AG04450 (cell line): ENCODE data around the gene SOSTDC1. TPM values are rescaled to one million over a fixed set of nuclear protein-coding genes. Genes with fewer than 3 reads are reported as not detected.

Source experiments
- CTCF ChIA-PET: fragments of 300-600, 350-600 bp; formaldehyde crosslinking; extraction: SDS; loops from one replicate; lab custom pipeline; 2022; ENCODE audit warnings: antibody characterized with exemption, inconsistent platforms; lab: Charles Lee
- POLR2A ChIA-PET: fragments of 350-600 bp; formaldehyde crosslinking; extraction: SDS; loops from one replicate; lab custom pipeline; 2021; ENCODE audit warnings: antibody characterized with exemption, inconsistent platforms; lab: Yijun Ruan, JAX
- DNase-seq: peaks from one replicate; pipeline ENCODE4 v3.0.0-alpha.2; 2011; ENCODE audit warnings: low read depth, low spot score
- H3K27ac ChIP-seq: one replicate; pipeline ENCODE4 v1.5.1; 2012; ENCODE audit warnings: low read depth, low read length, control low read depth
- H3K27me3 ChIP-seq: one replicate; pipeline ENCODE4 v1.6.0; 2012; ENCODE audit warnings: low read length; ENCODE audit not compliant: control insufficient read depth, insufficient read depth
- H3K4me3 ChIP-seq: 2 replicates; pipeline ENCODE4 v1.5.1; 2011; ENCODE audit warnings: mild to moderate bottlenecking, low read depth, low read length, control low read depth
- H3K9me3 ChIP-seq: 2 replicates; pipeline ENCODE4 v1.5.1; 2012; ENCODE audit warnings: low read length; ENCODE audit not compliant: control insufficient read depth, insufficient read depth
- polyA plus RNA-seq: library from polyadenylated mRNA; depleted of rRNA; stranded (reverse); fragments of >200 nt; gene quantifications from 2 replicates; pipeline ENCODE4 v1.2.3, GENCODE V29; 2011
- TF ChIP-seq, protein P1 (sequence below): IDR thresholded peaks from 2 replicates; pipeline ENCODE4 v1.5.1; 2011; ENCODE audit warnings: low read depth, low read length, control low read depth, inconsistent platforms

SOSTDC1 gene
- polyA plus RNA-seq, 1 experiment, result 0.11 TPM

DNA sequence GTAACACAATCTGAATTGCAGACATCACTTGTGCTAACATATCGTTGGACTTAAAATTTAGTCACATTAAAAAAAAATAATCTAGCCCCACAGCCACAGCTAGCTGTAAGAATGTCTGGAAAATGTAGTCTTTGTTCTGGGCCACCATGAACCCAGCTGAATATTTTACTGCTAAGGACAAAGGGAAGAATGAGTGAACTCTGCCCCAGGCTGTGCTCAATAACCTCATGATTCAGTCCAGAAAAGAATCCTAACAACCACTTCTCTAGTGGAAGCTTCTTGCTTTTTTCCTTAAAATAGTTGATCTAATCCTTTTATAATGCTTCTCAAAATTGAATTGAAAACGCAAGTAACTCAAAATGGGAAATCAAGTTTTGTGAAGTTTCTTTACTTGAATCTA, 25.6 kb upstream of the SOSTDC1 start:
- H3K9me3 ChIP-seq, result no peaks in the 10 kb centered on the region
- no peak overlapping the region for H3K27ac ChIP-seq
- ChIA-PET CTCF (no interaction called here), POLR2A (no interaction called here)
- no peak for DNase-seq
- TF ChIP-seq, protein P1, sequence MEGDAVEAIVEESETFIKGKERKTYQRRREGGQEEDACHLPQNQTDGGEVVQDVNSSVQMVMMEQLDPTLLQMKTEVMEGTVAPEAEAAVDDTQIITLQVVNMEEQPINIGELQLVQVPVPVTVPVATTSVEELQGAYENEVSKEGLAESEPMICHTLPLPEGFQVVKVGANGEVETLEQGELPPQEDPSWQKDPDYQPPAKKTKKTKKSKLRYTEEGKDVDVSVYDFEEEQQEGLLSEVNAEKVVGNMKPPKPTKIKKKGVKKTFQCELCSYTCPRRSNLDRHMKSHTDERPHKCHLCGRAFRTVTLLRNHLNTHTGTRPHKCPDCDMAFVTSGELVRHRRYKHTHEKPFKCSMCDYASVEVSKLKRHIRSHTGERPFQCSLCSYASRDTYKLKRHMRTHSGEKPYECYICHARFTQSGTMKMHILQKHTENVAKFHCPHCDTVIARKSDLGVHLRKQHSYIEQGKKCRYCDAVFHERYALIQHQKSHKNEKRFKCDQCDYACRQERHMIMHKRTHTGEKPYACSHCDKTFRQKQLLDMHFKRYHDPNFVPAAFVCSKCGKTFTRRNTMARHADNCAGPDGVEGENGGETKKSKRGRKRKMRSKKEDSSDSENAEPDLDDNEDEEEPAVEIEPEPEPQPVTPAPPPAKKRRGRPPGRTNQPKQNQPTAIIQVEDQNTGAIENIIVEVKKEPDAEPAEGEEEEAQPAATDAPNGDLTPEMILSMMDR, result no peak
- no peak overlapping the region for H3K4me3 ChIP-seq
- H3K27me3 ChIP-seq, result no peaks in the 10 kb centered on the region

DNA sequence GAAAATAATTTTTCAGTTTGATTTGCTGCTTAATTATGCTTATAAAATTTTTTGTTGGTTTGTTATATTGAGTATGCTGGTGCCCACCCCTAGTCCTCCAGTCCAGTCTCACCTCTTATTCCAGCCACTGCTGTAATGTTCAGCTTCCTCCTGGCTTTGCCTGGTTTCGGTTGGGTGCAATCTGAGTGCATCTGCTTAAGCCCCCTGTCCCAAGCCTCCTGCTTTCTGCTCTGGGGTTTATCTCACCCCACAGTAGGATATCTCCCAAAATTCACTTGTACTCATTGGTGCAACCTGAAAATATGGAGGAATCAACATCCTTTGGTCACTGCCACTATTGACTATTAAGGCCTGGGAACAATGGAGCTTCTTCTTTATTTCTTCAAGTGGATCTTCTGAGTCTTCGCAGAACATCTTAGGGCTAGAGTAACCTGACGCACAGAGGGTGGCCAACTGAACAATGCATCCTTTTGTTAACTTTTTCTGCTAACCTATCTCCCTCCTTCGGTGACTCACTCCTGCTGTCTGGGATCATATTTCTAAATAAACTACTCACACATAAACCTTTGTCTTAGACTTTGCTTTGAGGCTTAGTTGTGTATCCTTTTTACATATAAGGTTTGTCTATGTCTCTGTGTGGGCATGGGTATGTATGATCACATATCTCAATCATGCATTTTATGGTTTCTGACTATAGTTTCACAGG, 19.1 kb upstream of the SOSTDC1 start:
- no peaks in the 10 kb centered on the region for H3K9me3 ChIP-seq
- no peaks in the 10 kb centered on the region for H3K27me3 ChIP-seq
- CTCF ChIA-PET, result interaction anchor here (1.0 to 1.6 kb wide), 2 partner anchors 80 to 317 kb away, joined by 4 read pairs; no protein-coding TSS in a partner anchor
- no peak overlapping the region for H3K4me3 ChIP-seq
- peak; percentile 29 for DNase-seq
- H3K27ac ChIP-seq, result no peak overlapping the region
- TF ChIP-seq, protein P1, result no peak
- POLR2A ChIA-PET, result no interaction called here

DNA sequence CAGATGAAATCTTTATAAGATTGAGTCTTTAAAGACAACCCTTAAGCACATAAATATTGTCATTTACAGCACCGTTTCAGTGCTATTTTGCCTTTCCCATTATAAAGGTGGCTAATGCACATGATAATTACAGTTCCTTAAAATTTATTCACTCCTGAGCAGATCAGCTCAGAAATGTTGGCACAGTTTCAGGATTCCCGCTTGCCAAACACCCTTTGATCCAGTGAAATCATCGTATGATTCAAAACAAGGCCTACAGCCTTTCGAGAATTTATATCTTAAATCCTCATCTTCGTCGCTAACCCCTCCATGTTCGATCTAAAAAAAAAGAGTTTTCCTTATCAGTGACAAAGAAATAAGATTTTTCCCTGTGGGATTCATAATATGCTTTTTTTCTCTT, 14.1 kb upstream of the SOSTDC1 start:
- DNase-seq, result no peak

DNA sequence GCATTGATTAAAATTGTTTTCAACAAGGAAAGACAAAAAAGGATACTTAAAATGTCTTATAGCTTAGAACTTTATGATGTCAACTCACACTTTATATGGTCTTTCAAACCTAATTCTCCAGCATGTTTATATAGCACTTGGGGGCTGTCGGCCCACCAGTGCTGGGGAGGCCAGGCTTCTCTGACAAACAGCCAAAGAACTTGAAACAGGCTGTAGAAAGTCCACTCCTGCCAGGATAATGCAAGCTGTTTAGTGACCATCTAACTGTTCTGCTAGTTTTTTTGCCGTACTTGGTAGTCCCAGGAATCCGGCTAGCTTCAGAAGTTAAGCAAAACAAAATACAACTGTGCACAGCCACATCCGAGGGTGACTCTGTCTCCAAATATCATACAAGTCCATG, 13.6 kb upstream of the SOSTDC1 start:
- DNase-seq, result no peak
- H3K27me3 ChIP-seq, result no peaks in the 10 kb centered on the region
- H3K4me3 ChIP-seq, result no peak overlapping the region
- ChIA-PET POLR2A (no interaction called here), CTCF (no interaction called here)
- TF ChIP-seq, protein P1, result no peak
- H3K9me3 ChIP-seq, result no peaks in the 10 kb centered on the region
- no peak overlapping the region for H3K27ac ChIP-seq

More for the DNA sequence above, 14.1 kb upstream of the SOSTDC1 start:
- ChIA-PET CTCF (no interaction called here), POLR2A (no interaction called here)
- H3K27me3 ChIP-seq, result no peaks in the 10 kb centered on the region
- H3K27ac ChIP-seq, result no peak overlapping the region
- H3K9me3 ChIP-seq, result no peaks in the 10 kb centered on the region
- H3K4me3 ChIP-seq, result no peak overlapping the region
- TF ChIP-seq, protein P1, result no peak

DNA sequence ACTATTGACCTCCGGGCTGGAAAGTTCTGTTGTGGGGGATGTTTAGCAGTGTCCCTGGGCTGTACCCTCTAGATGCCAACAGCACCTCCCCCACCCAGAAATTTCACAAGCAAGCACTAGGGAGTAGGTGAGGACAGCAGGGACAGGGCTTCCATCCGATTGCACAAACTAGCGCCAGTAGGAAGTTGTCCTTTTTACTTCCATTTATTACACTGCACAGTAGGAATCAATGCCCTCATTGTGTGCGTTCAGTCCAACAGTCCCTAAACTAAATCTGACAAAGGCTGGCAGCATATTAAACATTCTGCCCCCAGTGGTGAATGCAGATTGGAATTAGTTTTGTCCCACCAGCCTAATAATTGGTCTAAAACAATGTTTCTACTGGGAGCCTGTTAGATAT, 6.4 kb upstream of the SOSTDC1 start:
- H3K9me3 ChIP-seq, result no peaks in the 10 kb centered on the region
- H3K27me3 ChIP-seq, result no peaks in the 10 kb centered on the region
- no peak overlapping the region for H3K27ac ChIP-seq
- H3K4me3 ChIP-seq, result no peak overlapping the region
- ChIA-PET CTCF (no interaction called here), POLR2A (no interaction called here)
- DNase-seq, result no peak
- TF ChIP-seq, protein P1, result 0 out of 2 replicates have a peak, but pooled peaks have one; percentile 11
